Fibroblast of lung (primary cell): ENCODE data around the gene KCNQ1OT1. TPM values are rescaled to one million over a fixed set of nuclear protein-coding genes. Genes with fewer than 3 reads are reported as not detected.

Source experiments
- DNase-seq, 2 donors: peaks; one replicate each; pipeline versions ENCODE4 v3.0.0 to v3.0.0-alpha.2; 2010; ENCODE audit warnings: low read depth in 2 of 2
- H2AFZ ChIP-seq: 2 replicates; pipeline ENCODE4 v1.5.1; 2012; ENCODE audit warnings: low read length, control low read depth, inconsistent platforms
- H3K27ac ChIP-seq: 2 replicates; pipeline ENCODE4 v1.5.1; 2011; ENCODE audit warnings: low read length, control low read depth; ENCODE audit not compliant: insufficient read depth
- H3K27me3 ChIP-seq: 2 replicates; pipeline ENCODE4 v1.5.1; 2011; ENCODE audit warnings: mild to moderate bottlenecking, low read length; ENCODE audit not compliant: control insufficient read depth, insufficient read depth
- H3K36me3 ChIP-seq: 2 replicates; pipeline ENCODE4 v1.5.1; 2011; ENCODE audit warnings: low read length; ENCODE audit not compliant: control insufficient read depth, insufficient read depth
- H3K4me1 ChIP-seq: 2 replicates; pipeline ENCODE4 v1.5.1; 2011; ENCODE audit warnings: low read length; ENCODE audit not compliant: control insufficient read depth, insufficient read depth; ENCODE audit errors: extremely low read depth
- H3K4me2 ChIP-seq: 2 replicates; pipeline ENCODE4 v1.5.1; 2011; ENCODE audit warnings: low read length, control low read depth; ENCODE audit not compliant: insufficient read depth; ENCODE audit errors: extremely low read depth
- H3K4me3 ChIP-seq, 4 experiments: fragments of 200-600 bp in 1 of 4; sonication (generic) in 1 of 4; replicated peaks in 1 of 4; 2 replicates each; pipeline ENCODE4 v1.5.1; 2011 to 2016; ENCODE audit warnings: low read length in 4 of 4, low read depth in 3 of 4, mild to moderate bottlenecking in 3 of 4, control low read depth in 2 of 4, inconsistent platforms in 1 of 4, mixed read lengths in 1 of 4; ENCODE audit not compliant: insufficient read depth in 1 of 4; ENCODE audit errors: control extremely low read depth in 1 of 4
- H3K79me2 ChIP-seq: 2 replicates; pipeline ENCODE4 v1.5.1; 2012; ENCODE audit warnings: mild to moderate bottlenecking, low read length, inconsistent platforms; ENCODE audit not compliant: control insufficient read depth, insufficient read depth
- H3K9ac ChIP-seq: 2 replicates; pipeline ENCODE4 v1.5.1; 2011; ENCODE audit warnings: mild to moderate bottlenecking, low read length, control low read depth; ENCODE audit not compliant: insufficient read depth
- H3K9me3 ChIP-seq: 2 replicates; pipeline ENCODE4 v1.5.1; 2012; ENCODE audit warnings: low read depth, low read length; ENCODE audit not compliant: control insufficient read depth, insufficient read depth
- H4K20me1 ChIP-seq: 2 replicates; pipeline ENCODE4 v1.5.1; 2011; ENCODE audit warnings: low read length; ENCODE audit not compliant: control insufficient read depth, insufficient read depth; ENCODE audit errors: extremely low read depth
- CTCF ChIP-seq, 2 donors: IDR thresholded peaks in 1 of 2; conservative IDR thresholded peaks in 1 of 2; 1 replicate in 1 of 2; 2 replicates in 1 of 2; pipeline ENCODE4 v1.5.1; 2011 to 2012; ENCODE audit warnings: low read length in 2 of 2, control low read depth in 1 of 2, inconsistent platforms in 1 of 2, low read depth in 1 of 2, mild to moderate bottlenecking in 1 of 2
- EZH2 ChIP-seq: IDR thresholded peaks from 2 replicates; pipeline ENCODE4 v1.5.1; 2012; ENCODE audit warnings: low read length, control low read depth, mild to moderate bottlenecking; ENCODE audit errors: missing control alignments
- polyA plus RNA-seq, 2 donors: library from polyadenylated mRNA; depleted of rRNA in 1 of 2; stranded (reverse) in 1 of 2; unstranded in 1 of 2; fragments of >200 nt; gene quantifications; 2 replicates each; pipeline ENCODE4 v1.2.1, GENCODE V29; 2011 to 2012; ENCODE audit warnings: missing spikeins in 1 of 2
- total RNA-seq: library from RNA; depleted of rRNA; stranded (reverse); fragments of >200 nt; gene quantifications from 2 replicates; pipeline ENCODE4 v1.2.1, GENCODE V29; 2014

The KCNQ1OT1 gene
- total and polyA plus RNA-seq, 2 donors (not counting 1 experiment from before 2014, with no cell fraction given), result 0.11 to 1.8 TPM

GRCh38 chr11:2578929-2579270 lies 120.9 kb downstream of the KCNQ1OT1 start:
- H3K4me1 ChIP-seq, result no peaks in the 10 kb centered on the region
- H2AFZ ChIP-seq, result no peak overlapping the region
- no peak for TF ChIP-seq EZH2
- no peak for TF ChIP-seq CTCF (conservative IDR thresholded peaks at IDR 0.05 in 1 of 2, IDR thresholded peaks at IDR 0.05 in 1 of 2; ENCODE audit: low read depth in 1 of 2, low read length in 2 of 2)

GRCh38 chr11:2577991-2578928 lies 121.5 kb downstream of the KCNQ1OT1 start:
- Histone ChIP-seq H3K9me3 (no peaks in the 10 kb centered on the region), H3K4me1 (no peaks in the 10 kb centered on the region), H2AFZ (no peak overlapping the region), H3K27me3 (no peaks in the 10 kb centered on the region), H3K4me2 (no peak overlapping the region), H3K36me3 (no peaks in the 10 kb centered on the region), H3K79me2 (no peaks in the 10 kb centered on the region), H3K27ac (no peak overlapping the region), H3K4me3 (no peak overlapping the region), H4K20me1 (no peaks in the 10 kb centered on the region), H3K9ac (no peak overlapping the region)
- TF ChIP-seq CTCF (conservative IDR thresholded peaks at IDR 0.05 in 1 of 2, IDR thresholded peaks at IDR 0.05 in 1 of 2; ENCODE audit: low read depth in 1 of 2, low read length in 2 of 2), result no peak
- no peak for TF ChIP-seq EZH2
- DNase-seq, result no peak

More at GRCh38 chr11:2578929-2579270, 120.9 kb downstream of the KCNQ1OT1 start:
- Histone ChIP-seq H3K36me3 (no peaks in the 10 kb centered on the region), H3K9me3 (no peaks in the 10 kb centered on the region), H3K79me2 (no peaks in the 10 kb centered on the region), H3K27me3 (no peaks in the 10 kb centered on the region), H3K4me2 (no peak overlapping the region), H3K4me3 (no peak overlapping the region), H3K9ac (no peak overlapping the region), H3K27ac (no peak overlapping the region), H4K20me1 (no peaks in the 10 kb centered on the region)
- no peak for DNase-seq

GRCh38 chr11:2577031-2577990 lies 122.5 kb downstream of the KCNQ1OT1 start:
- no peak for DNase-seq
- H3K4me2 ChIP-seq, result no peak overlapping the region
- no peaks in the 10 kb centered on the region for H3K79me2 ChIP-seq
- no peak overlapping the region for H3K9ac ChIP-seq
- no peak overlapping the region for H3K4me3 ChIP-seq
- no peak overlapping the region for H3K27ac ChIP-seq
- TF ChIP-seq EZH2, result no peak
- TF ChIP-seq CTCF (conservative IDR thresholded peaks at IDR 0.05 in 1 of 2, IDR thresholded peaks at IDR 0.05 in 1 of 2; ENCODE audit: low read depth in 1 of 2, low read length in 2 of 2), result no peak
- no peaks in the 10 kb centered on the region for H3K9me3 ChIP-seq
- no peak overlapping the region for H2AFZ ChIP-seq
- no peaks in the 10 kb centered on the region for H4K20me1 ChIP-seq
- H3K36me3 ChIP-seq, result no peaks in the 10 kb centered on the region
- H3K27me3 ChIP-seq, result no peaks in the 10 kb centered on the region
- no peaks in the 10 kb centered on the region for H3K4me1 ChIP-seq
